Measurements from ENCODE around the gene GTPBP2.

DNA sequence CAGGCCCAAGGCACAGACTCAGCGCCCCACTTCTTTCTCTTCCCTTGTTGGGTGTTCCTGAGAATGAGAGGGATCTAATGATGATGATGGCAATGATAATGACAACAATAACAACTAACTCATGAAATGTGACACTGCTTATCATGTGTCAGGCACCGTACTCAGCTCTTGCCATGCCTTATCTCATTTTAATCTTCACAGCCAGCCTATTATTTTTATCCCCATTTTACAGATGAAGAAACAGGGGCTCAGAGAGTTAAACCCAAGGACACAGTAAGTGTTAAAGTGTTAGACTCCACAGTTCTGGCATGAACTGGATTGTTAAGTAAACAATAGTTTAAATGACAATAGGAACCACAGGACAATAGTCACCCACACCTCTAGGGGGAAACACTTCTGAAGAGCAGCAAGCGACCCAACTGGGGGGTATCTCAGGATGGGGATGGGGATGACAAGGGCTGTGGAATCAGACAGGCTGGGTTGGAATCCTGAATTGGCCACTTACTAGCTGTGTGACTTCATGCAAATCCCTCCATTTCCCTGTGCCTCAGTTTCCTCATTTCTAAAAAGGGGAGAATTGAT, 28.2 kb upstream of the GTPBP2 start:
- TF ChIP-seq, protein P1, sequence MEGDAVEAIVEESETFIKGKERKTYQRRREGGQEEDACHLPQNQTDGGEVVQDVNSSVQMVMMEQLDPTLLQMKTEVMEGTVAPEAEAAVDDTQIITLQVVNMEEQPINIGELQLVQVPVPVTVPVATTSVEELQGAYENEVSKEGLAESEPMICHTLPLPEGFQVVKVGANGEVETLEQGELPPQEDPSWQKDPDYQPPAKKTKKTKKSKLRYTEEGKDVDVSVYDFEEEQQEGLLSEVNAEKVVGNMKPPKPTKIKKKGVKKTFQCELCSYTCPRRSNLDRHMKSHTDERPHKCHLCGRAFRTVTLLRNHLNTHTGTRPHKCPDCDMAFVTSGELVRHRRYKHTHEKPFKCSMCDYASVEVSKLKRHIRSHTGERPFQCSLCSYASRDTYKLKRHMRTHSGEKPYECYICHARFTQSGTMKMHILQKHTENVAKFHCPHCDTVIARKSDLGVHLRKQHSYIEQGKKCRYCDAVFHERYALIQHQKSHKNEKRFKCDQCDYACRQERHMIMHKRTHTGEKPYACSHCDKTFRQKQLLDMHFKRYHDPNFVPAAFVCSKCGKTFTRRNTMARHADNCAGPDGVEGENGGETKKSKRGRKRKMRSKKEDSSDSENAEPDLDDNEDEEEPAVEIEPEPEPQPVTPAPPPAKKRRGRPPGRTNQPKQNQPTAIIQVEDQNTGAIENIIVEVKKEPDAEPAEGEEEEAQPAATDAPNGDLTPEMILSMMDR (conservative IDR thresholded peaks at IDR 0.05), result no peak
- TF ChIP-seq ZFX (IDR thresholded peaks at IDR 0.05), result no peak

All from C4-2B (cell line).